Measurements from ENCODE around the gene ELOA.
"Not testable (repeated sequence)": the region's sequence is repeated elsewhere in the genome, so short reads cannot be mapped to it uniquely, and the experiment has no call there.

ELOA gene

DNA sequence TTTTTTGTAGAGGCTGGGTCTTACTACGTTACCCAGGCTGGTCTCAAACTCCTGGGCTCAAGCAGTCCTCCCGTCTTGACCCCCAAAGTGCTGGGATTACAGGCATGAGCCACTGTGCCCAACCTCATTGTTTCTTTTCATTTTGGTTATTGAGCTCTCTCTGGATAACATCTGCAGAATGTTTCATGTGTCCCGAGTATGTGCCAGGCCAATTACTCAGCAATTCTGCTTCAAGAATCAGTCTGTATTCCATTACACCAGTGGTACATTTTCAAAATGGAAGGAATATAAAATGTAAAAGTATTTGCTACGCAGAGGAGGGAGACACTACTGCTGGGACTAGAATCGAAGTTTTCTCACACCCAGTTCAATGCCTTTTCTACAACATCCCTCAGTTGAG lies 1.7 kb upstream of the ELOA start:
- no peak for DNase-seq

DNA sequence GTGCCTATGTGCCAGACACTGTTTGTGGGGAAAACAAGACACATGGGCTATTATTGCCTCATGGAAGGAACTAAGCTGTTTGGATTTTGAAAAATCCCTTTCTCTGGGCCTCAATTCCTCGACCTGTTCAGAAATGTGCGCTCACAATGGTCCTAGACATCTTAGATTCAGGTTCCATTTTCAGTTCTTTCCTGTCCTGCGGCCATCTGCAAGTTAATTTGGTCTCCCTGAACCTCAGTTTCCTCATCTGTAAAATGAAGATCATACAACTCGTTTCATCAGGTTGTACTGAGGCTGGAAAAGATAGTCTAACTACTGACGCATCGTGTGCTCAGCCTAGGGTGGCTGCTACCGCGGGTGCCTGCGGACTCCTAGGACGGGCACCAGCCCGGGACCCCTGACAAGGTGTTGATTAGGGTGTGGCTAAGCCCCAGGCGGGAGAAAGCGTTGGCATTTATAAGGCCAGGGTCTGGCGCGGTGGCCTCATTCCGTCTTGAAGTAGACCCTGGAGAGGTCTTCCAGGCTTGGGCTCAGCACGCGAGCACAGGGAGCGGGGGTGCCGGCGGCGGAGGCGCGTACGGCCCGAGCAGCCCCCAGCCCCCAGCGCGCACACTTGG lies 493 bp upstream of the ELOA start:
- DNase-seq: peak in 1 of 2 donors; percentile 14

DNA sequence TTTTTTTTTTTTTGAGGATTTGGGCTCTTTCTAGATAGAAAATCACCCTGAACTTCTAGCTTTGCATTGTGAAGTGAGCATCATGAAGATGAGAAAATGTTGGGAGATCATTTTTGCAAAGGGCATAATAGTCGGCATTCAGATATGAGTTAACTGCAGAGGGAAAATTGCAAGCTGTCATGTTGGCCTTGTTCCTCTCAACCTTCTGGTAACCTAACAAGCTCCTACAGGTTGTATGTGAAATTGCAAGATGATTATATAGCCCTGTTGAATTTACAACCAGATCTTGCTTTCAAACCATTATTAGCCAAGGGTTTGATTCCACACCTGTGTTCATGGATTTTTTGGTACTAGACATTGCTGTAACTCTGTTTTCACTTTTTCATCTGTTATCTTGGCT lies 2.2 kb downstream of the ELOA start:
- DNase-seq: peak in 1 of 2 donors; percentile 36

DNA sequence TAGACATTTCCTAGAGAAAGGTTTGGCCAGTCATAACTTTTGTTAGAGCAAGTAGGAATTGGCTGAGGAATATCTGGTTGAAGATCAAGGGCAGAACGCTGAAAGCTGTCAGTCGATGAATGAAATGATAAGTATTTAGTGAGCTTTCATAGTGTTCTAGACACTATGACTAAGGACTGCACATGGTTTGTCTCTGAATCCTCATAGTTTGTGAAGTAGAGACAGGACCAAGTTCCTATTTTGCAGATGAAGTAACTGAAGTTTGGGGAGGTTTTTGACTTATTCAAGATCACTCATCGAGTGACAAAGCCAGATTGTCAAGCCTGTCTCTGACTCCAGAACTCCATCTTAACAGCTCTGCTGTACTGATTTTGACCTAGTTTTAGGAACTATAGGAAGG lies 4.7 kb downstream of the ELOA start:
- no peak for DNase-seq

DNA sequence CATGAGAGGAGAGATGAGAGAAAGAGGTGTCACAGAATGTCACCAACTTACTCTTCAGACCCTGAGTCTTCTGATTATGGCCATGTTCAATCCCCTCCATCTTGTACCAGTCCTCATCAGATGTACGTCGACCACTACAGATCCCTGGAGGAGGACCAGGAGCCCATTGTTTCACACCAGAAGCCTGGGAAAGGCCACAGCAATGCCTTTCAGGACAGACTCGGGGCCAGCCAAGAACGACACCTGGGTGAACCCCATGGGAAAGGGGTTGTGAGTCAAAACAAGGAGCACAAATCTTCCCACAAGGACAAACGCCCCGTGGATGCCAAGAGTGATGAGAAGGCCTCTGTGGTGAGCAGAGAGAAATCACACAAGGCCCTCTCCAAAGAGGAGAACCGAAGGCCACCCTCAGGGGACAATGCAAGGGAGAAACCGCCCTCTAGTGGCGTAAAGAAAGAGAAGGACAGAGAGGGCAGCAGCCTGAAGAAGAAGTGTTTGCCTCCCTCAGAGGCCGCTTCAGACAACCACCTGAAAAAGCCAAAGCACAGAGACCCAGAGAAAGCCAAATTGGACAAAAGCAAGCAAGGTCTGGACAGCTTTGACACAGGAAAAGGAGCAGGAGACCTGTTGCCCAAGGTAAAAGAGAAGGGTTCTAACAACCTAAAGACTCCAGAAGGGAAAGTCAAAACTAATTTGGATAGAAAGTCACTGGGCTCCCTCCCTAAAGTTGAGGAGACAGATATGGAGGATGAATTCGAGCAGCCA lies 8.0 kb downstream of the ELOA start:
- DNase-seq: peak; percentile 48 to 51

DNA sequence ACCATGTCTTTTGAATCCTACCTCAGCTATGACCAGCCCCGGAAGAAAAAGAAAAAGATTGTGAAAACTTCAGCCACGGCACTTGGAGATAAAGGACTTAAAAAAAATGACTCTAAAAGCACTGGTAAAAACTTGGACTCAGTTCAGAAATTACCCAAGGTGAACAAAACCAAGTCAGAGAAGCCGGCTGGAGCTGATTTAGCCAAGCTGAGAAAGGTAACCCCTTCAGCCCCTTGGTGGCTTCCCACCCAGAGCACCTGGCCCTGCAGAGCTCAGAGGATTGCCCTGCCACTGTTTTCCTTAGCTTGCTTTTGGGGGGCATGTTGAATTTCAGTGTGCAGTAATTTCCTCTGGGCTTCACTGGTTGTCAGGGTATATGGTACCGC lies 8.5 kb downstream of the ELOA start:
- DNase-seq: no peak

DNA sequence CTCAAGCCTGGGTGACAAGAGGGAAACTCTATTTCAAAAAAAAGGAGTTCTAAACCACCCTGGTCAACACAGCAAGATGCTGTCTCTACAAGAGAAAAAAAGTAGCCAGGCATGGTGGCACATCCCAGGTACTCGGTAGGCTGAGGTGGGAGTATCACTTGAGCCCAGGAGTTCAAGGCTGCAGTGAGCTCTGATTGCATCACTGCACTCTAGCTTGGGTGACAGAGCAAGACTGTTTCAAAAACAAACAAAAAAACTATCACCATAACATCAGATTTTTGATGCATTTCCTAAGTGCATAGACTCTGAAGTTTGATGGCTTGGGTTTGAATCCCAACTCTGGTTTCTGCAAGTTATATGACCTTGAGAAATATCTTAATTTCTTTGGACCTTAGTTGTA lies 9.6 kb downstream of the ELOA start:
- DNase-seq: no peak

DNA sequence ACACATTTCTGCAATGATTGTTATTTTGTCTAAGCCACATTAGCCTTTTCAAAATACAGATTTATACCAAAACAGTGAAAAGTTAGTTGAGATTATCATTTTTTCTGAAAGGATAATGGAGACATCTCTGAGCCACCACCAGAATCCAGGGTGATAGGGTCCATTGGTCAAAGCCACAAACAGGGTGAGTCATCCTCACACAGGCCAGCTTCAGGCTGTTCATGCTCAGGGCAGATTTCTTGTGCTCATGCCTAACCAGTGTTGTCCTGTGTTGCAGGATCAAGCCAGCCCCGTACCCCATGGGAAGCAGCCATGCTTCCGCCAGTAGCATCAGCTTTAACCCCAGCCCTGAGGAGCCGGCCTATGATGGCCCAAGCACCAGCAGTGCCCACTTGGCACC lies 13.4 kb downstream of the ELOA start:
- DNase-seq: no peak

DNA sequence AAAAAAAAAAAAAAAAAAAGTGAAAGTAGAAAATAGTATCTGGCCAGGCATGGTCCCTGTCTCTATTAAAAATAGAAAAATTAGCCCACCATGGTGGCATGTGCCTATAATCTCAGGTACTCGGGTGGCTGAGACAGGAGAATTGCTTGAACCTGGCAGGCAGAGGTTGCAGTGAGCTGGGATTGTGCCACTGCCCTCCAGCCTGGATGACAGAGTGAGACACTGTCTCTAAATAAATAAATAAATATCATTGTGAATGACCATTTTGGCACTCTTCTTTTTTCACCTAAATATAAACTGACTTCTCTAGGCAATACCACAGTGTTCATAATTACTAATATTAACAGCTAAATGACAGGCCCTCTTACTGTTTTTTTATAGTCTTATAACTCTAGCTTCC lies 14.5 kb downstream of the ELOA start:
- DNase-seq: no peak

DNA sequence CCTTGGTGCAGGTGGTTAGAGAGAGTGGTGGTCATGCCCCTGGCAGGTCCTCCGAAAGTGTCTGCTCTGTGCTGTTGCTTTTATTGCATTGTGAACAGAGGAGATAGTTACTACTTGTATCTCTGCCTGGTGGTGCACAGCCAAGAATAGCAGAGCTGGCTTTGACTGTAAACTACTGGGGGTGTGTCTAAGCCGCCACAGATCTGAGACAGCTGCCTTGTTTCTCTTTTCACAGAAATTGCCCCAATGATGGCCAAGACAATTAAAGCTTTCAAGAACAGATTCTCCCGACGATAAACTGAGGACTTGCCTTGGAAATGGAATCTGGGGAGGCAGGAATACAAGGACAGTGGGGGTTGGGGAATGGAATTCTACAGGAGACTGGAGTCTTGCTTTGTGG lies 16.0 kb downstream of the ELOA start:
- no peak for DNase-seq

DNA sequence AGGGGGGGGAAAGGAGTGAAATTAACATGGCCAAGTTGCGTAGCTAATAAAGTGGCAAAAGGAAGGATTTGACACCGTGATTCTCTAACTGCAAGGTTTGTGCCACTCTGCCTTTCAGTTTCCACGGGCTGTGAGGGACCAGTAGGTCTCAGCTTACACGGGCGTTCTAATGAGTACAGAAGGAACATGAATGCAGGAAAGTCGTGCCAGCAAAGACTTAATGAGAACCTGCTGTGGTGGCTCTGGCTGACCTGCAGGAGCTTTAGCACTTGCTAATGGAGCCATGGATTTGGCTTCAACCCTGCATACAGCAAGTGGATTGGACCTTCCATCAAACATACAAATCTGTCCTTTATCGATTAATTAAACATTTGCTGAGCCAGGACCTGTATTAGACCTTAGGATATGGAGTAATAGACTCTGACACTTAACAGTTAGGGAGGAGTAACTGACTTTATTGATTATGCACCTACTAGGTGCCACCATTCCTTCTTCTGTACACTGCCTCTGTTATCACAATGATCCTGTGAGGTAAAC lies 19.8 kb downstream of the ELOA start:
- no peak for DNase-seq

DNA sequence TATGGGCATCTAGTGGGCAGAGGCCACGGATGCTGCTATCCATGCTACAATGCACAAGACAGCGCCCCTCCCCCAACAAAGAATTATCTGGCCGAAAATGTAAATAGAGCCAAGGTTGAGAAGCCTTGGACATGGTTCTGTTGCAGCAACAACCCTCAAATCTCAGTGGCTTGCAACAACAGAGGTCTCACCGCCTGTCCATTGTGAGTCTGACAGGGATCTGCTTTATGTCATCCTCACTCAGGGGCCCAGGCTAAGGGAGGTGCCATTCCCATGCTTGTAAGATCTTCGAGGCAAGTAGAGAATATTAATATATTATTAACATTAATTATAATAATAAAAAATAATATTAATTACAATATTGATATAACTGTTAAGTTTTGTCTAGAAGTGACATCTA lies 25.5 kb downstream of the ELOA start:
- no peak for DNase-seq

DNA sequence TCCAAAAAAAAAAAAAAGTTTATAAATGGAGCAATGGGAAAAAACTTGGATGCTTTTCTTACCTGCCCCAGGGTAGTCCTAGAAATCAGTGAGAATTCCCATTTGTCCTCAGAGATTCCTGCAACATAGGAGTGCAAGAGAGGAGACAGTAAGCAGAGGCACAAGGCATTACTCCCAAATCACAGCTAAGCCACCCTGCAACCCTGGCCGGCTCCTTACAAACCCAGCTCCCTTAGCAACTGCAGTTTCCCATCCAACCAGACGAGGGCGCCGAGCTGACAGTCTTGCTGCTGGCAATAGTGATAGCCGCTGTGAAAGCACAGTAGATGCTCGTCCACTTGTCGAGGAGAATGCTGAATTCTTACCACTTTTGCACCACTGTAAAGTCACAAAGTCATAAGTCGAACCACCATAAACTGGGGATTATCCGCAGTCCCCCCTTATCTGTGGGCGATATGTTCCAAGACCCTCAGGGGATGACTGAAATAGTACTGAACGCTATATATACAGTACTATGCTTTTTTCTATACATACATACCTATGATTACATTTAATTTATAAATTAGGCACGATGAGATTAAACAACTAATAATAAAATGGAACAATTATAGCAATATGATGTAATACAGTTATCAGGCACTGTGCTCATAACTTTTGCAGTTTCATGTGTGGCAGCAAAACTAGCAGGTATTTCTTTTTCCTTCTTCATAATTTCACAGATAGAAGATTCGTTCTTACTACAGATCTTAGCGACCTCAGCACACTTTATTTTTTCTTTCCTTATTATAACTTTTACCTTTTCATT lies 29.0 kb downstream of the ELOA start:
- DNase-seq: peak; percentile 85 to 86

DNA sequence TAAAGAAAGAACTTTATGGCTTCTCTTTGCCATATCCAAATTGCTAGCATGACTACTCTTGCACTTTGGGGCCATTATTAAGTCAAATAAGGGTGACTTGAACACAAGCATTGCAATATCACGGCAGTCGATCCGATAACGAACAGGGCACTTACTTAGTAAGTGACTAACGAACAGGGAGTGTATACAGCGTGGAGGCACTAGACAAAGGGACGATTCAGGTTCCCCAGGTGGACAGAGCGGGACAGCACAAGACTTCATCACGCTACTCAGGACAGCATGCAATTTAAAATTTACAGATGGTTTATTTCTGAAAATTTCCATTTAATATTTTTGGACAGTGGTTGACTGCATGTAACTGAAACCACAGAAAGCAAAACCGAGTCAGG lies 29.6 kb downstream of the ELOA start:
- DNase-seq: no peak

DNA sequence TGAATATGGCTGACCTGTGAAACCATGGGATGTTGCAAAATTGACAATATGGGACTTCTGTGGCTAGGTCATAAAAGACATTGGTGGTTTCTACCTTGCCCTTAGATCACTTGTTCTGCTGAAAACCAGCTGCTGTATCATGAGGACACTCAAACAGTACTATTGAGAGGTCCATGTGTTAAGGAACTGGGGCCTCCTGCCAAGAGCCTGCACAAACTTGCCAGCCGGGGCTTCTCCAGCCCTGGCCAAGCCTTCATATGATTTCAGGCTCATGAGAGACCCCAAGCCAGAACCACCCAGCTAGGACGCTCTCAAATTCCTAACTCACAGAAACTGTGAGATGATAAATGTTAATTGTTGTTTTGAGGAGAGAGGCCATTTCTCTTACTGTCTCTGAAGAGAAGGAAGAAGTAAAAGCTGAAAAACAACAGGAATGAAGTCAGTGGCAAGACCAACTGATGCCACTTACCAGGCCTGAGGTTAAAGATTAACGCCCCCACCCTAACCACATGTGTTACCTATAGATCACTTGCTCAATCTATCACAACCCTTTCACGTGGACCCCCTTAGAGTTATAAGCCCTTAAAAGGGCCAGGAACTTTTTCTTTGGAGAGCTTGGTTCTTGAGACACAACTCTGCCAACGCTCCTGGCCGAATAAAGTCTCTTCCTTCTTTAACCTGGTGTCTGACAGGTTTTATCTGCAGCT lies 31.1 kb downstream of the ELOA start:
- no peak for DNase-seq

DNA sequence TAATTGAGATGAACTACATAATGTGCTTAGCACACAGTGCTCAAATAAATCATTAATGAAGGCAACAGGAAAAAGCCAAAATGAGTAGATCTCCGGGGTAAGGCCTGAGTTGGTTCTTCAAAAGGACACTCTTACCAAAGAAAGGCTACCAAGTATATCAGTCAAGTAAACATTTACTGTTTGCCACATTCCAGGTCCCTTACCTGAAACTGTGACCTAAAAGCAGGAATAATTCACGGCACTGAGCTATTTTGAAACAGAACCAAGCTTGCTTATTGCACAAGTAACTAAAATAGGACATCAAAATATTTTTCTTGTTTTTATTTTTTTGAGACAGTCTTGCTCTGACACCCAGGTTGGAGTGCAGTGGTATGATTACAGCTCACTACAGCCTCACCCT lies 32.9 kb downstream of the ELOA start:
- DNase-seq: no peak

DNA sequence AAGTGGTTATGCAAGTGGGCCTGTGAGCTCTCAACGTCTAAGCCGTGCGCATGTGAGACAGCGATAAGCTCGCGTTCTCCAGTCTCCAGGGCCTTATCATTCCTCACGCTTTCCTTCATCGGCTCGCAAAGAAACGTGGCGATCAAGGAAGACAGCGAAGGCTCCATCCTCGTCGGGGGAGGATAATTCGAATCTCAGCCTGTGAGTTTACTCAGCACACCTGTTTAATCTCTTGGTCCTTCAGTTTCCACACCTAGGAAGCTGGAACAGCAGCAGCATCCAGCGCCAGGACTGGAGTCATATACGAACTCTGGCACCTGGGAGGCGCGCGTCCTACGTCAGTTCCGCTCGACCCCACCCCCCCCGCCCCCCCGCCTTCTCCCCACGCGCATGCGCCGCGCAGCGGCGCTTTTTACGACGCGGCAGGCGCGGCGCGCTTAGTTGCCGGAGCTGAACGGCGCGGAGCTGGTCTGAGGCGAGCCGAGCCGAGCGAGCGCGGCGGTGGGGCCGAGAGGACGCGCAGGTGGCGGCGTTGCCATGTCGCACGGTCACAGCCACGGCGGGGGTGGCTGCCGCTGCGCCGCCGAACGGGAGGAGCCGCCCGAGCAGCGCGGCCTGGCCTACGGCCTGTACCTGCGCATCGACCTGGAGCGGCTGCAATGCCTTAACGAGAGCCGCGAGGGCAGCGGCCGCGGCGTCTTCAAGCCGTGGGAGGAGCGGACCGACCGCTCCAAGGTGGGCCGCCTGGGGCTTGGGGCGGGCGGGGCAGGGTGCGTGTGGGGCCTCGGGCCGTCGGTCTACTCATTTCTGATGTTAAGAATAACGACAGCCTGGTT lies 34.9 kb downstream of the ELOA start, which contains the start of gene PITHD1:
PITHD1 (plus strand) TSS at position 440 of the 836 bp plus-strand sequence; CDS start at position 538, 98 bp downstream.
- peak; percentile 86 for DNase-seq

DNA sequence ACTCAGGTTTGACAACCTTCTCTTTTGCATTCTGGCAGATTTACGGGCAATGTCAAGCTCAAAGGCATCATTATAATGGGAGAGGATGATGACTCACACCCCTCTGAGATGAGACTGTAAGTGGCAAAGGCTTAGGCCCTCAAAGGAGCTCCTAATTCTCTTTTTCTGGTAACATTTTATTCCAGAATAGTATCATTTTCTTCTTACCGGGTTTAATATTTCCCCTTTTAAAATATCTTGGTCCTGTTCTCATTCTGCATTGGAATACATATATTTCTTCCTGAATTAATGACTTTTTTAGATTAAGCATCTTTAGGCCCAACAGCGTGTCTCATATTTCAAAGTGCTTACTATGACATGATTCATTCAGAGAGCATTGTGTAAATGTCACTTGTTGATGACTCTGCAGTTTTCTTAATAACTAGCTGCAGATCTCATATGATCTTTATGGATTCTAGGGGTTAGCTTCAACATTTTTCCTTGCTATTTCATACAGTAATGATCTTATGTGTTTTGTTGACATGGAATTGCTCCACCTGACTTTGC lies 36.6 kb downstream of the ELOA start:
- DNase-seq: no peak

DNA sequence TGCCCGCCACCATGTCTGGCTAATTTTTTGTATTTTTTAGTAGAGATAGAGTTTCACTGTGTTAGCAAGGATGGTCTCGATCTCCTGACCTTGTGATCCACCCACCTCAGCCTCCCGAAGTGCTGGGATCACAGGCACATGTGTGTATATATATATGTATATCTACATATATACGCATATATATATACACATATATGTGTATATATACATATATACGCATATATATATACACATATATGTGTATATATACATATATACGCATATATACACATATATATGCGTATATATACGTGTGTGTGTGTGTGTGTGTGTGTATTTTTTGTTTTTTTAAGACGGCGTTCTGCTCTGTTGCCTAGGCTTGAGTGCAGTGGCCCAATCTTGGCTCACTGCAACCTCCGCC lies 39.9 kb downstream of the ELOA start:
- not testable (repeated sequence) for DNase-seq

DNA sequence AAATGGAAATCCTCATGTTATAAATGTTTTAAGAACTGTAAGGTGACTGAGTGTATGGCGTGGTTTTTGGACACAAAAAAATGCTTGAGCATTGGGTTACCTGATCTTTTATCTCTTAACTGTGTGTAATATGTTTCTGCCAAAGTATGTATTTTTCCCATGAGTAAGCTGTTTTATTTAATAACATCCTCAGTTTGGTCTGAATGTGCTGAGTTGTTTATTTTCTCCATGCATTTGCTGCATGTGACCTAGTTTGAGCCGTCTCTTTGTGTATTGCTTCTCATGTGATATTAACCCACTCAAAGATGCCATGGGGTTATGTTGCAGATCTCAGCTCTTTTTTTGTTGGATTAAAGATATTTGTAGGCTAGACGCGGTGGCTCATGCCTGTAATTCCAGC lies 41.6 kb downstream of the ELOA start:
- no peak for DNase-seq

DNA sequence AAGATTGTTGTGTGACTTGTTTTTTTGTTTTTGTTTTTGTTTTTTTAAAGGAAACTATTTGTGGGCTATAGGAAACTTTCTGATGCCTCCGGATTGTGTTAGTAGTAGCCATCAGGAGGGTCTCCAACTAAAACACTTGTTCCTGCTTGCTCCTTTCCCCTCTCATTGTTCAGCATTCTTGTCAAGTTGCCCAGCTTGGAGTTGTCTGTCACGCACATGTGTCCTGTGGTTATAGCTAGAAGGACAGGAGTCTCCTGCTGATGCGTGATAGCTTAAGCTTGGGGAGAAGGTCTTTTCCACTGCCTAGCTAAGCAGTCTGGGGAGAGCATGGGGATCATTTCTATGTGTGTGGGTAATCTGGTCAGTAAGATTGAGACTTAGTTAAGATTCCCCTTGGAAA lies 44.4 kb downstream of the ELOA start:
- no peak for DNase-seq

DNA sequence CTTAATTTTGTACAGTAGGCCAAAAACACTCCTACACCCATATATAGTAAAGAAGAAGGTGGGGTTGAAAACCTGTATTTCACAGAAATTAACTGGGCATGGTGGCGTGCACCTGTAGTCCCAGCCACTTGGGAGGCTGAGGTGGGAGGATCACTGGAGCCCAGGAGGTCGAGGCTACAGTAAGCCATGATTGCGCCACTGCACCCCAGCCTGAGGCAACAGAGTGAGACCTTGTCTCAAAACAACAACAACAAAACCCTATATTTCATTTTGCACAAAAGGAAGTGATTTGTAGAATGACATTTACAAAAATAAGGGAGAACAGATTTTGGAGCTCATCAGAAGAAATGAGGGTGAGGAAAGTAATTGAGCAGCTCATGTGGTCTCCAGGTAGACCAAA lies 45.4 kb downstream of the ELOA start:
- no peak for DNase-seq
